Renal pelvis (tissue), 4 donors: ENCODE results near the gene TF. TPM values are rescaled to one million over a fixed set of nuclear protein-coding genes. Genes with fewer than 3 reads are reported as not detected.

Experiments used
- DNase-seq: peaks from one replicate; pipeline ENCODE4 v3.0.0-alpha.2; 2013
- polyA plus RNA-seq, 3 donors: library from polyadenylated mRNA; unstranded; fragments of 120-200 nt; gene quantifications; one replicate each; pipeline ENCODE4 v1.2.1, GENCODE V29; 2013; ENCODE audit not compliant: insufficient read length in 3 of 3

The TF gene
- polyA plus RNA-seq, 3 donors: 5.8 to 7.9 (median 7.0) TPM

- no peak for DNase-seq
Observed at GRCh38 chr3:133745108-133745507, 1.1 kb upstream of the TF start.

GRCh38 chr3:133746712-133747066 lies 496 bp downstream of the TF start:
- DNase-seq: no peak

- DNase-seq: no peak
Observed at GRCh38 chr3:133747373-133747772, 1.2 kb downstream of the TF start.

GRCh38 chr3:133747907-133748639 lies 1.9 kb downstream of the TF start:
- no peak for DNase-seq

GRCh38 chr3:133749427-133750258 lies 3.5 kb downstream of the TF start:
- no peak for DNase-seq

GRCh38 chr3:133750259-133750656 lies 4.1 kb downstream of the TF start:
- DNase-seq: no peak

- DNase-seq: no peak
Observed at GRCh38 chr3:133753107-133753778, 7.0 kb downstream of the TF start.

- no peak for DNase-seq
Observed at GRCh38 chr3:133753779-133754164, 7.6 kb downstream of the TF start.

GRCh38 chr3:133754455-133754854 lies 8.3 kb downstream of the TF start:
- DNase-seq: no peak

GRCh38 chr3:133754973-133755828 lies 9.0 kb downstream of the TF start:
- DNase-seq: no peak

- DNase-seq: no peak
Observed at GRCh38 chr3:133756716-133757694, 10.8 kb downstream of the TF start.

- no peak for DNase-seq
Observed at GRCh38 chr3:133757701-133758567, 11.7 kb downstream of the TF start.

- no peak for DNase-seq
Observed at GRCh38 chr3:133758568-133758928, 12.4 kb downstream of the TF start.

GRCh38 chr3:133758964-133759739 lies 13.0 kb downstream of the TF start:
- no peak for DNase-seq

GRCh38 chr3:133759740-133760305 lies 13.6 kb downstream of the TF start:
- DNase-seq: peak; percentile 22

GRCh38 chr3:133760916-133761315 lies 14.7 kb downstream of the TF start:
- DNase-seq: no peak

- DNase-seq: no peak
Observed at GRCh38 chr3:133761605-133762484, 15.7 kb downstream of the TF start.
